Right lobe of liver (tissue), 4 donors: ENCODE measurements around the gene GNPAT.

Experiments used
- CTCF ChIP-seq, 4 donors: fragments of 200-600 bp in 3 of 4; fragments of 450-650 bp in 1 of 4; IDR thresholded peaks; one replicate each; pipeline versions ENCODE4 v1.5.1 to v1.8.0; 2016 to 2022; ENCODE audit warnings: antibody characterized with exemption in 4 of 4, mild to moderate bottlenecking in 2 of 4
- POLR2A ChIP-seq: fragments of 450-650 bp; IDR thresholded peaks from one replicate; pipeline ENCODE4 v1.6.1; 2017; ENCODE audit warnings: antibody characterized with exemption, mild to moderate bottlenecking
- donor health status: DM: no; HTN: no; CAD: no.
- donor health status: DM: no; HTN: no; CAD: no.
- donor health status: DM: no; HTN: yes; CAD: no.

- TF ChIP-seq CTCF (IDR thresholded peaks at IDR 0.05) (no peak), POLR2A (no peak)
Measured at GRCh38 chr1:231234506-231234905, 6.5 kb upstream of the GNPAT start.
